H1 (cell line): Measurements from ENCODE around the gene AFAP1L1. TPM values are rescaled to one million over a fixed set of nuclear protein-coding genes. Genes with fewer than 3 reads are reported as not detected.

ENCODE experiments used
- CTCF ChIA-PET: fragments of 300-600 bp; sonication (Branson Sonifier 250); formaldehyde crosslinking; loops from one replicate; lab custom pipeline; 2021; ENCODE audit not compliant: partially characterized antibody; lab: Charles Lee
- POLR2A ChIA-PET: fragments of 300-600 bp; sonication (Branson Sonifier 250); formaldehyde crosslinking; loops from one replicate; lab custom pipeline; 2021; ENCODE audit warnings: inconsistent platforms; ENCODE audit not compliant: partially characterized antibody; lab: Charles Lee
- DNase-seq, 2 experiments: peaks; one replicate each; pipeline versions ENCODE4 v3.0.0 to v3.0.0-alpha.2; 2010 to 2022; ENCODE audit warnings: low spot score in 2 of 2, low read depth in 1 of 2, mixed read lengths in 1 of 2
- FAIRE-seq: peaks from 2 replicates; lab custom pipeline; 2011; peaks lifted over from hg19 to GRCh38; lab: Jason Lieb, UNC
- H2AFZ ChIP-seq: 2 replicates; pipeline ENCODE4 v1.8.1; 2012; ENCODE audit warnings: low read length, inconsistent platforms
- H2AK5ac ChIP-seq: 2 replicates; pipeline ENCODE4 v1.6.1; 2013; ENCODE audit warnings: low read depth, low read length
- H2BK120ac ChIP-seq: replicated peaks from 2 replicates; pipeline ENCODE3; 2013; ENCODE audit warnings: low read depth, low read length, inconsistent platforms
- H2BK12ac ChIP-seq: 2 replicates; pipeline ENCODE4 v1.6.1; 2013; ENCODE audit warnings: low read depth, low read length
- H2BK15ac ChIP-seq: 2 replicates; pipeline ENCODE4 v1.6.1; 2013; ENCODE audit warnings: low read length
- H2BK20ac ChIP-seq: 2 replicates; pipeline ENCODE4 v1.6.1; 2013; ENCODE audit warnings: low read length
- H2BK5ac ChIP-seq: 2 replicates; pipeline ENCODE4 v1.6.1; 2013; ENCODE audit warnings: low read depth, low read length
- H3K14ac ChIP-seq: 2 replicates; pipeline ENCODE4 v1.6.1; 2013; ENCODE audit warnings: inconsistent platforms; ENCODE audit not compliant: insufficient read length
- H3K18ac ChIP-seq: 2 replicates; pipeline ENCODE4 v1.6.1; 2013; ENCODE audit warnings: low read length; ENCODE audit errors: extremely low read depth
- H3K23ac ChIP-seq: 2 replicates; pipeline ENCODE4 v1.6.1; 2013; ENCODE audit warnings: inconsistent platforms; ENCODE audit not compliant: insufficient read length
- H3K23me2 ChIP-seq: 2 replicates; pipeline ENCODE4 v1.6.1; 2013; ENCODE audit warnings: low read depth, low read length
- H3K27ac ChIP-seq: 2 replicates; pipeline ENCODE4 v1.6.1; 2011; ENCODE audit warnings: low read depth, low read length, inconsistent platforms
- H3K27me3 ChIP-seq, 4 experiments: replicated peaks in 1 of 4; 1 replicate in 1 of 4; 2 replicates in 3 of 4; pipeline versions ENCODE4 v1.6.1 to v1.8.1; 2011 to 2013; ENCODE audit warnings: low read length in 3 of 4, mild to moderate bottlenecking in 3 of 4, inconsistent platforms in 2 of 4, mixed read lengths in 2 of 4, moderate library complexity in 1 of 4; ENCODE audit not compliant: control insufficient read depth in 3 of 4, insufficient read depth in 3 of 4; ENCODE audit errors: extremely low read depth in 1 of 4
- H3K36me3 ChIP-seq, 4 experiments: 2 replicates each; pipeline versions ENCODE4 v1.6.1 to v1.8.1; 2011 to 2013; ENCODE audit warnings: mild to moderate bottlenecking in 4 of 4, low read length in 3 of 4, moderate library complexity in 2 of 4, control low read depth in 1 of 4, inconsistent platforms in 1 of 4; ENCODE audit not compliant: insufficient read depth in 4 of 4, control insufficient read depth in 2 of 4
- H3K4ac ChIP-seq: replicated peaks from 2 replicates; pipeline ENCODE3; 2013; ENCODE audit warnings: low read length, low read depth, mixed read lengths, inconsistent platforms; ENCODE audit not compliant: insufficient read length
- H3K4me1 ChIP-seq, 4 experiments: replicated peaks in 1 of 4; 1 replicate in 1 of 4; 2 replicates in 3 of 4; pipeline versions ENCODE4 v1.6.1 to v1.8.1; 2011 to 2013; ENCODE audit warnings: low read length in 3 of 4, inconsistent platforms in 2 of 4, mixed read lengths in 1 of 4; ENCODE audit not compliant: insufficient read depth in 4 of 4, control insufficient read depth in 3 of 4
- H3K4me2 ChIP-seq, 2 experiments: 2 replicates each; pipeline versions ENCODE4 v1.6.1 to v1.8.1; 2011 to 2013; ENCODE audit warnings: low read depth in 2 of 2, low read length in 2 of 2, control low read depth in 1 of 2, inconsistent platforms in 1 of 2, mild to moderate bottlenecking in 1 of 2; ENCODE audit not compliant: insufficient read depth in 1 of 2
- H3K4me3 ChIP-seq, 4 experiments: fragments of 200-600, 300-600 bp in 1 of 4; sonication (generic), shearing (Covaris generic), sonication (Bioruptor Twin) in 1 of 4; 2 replicates each; pipeline versions ENCODE4 v1.5.1 to v1.8.1; 2011 to 2016; ENCODE audit warnings: low read length in 4 of 4, low read depth in 3 of 4, control low read depth in 2 of 4, inconsistent platforms in 2 of 4, mild to moderate bottlenecking in 2 of 4, mixed read lengths in 1 of 4, moderate library complexity in 1 of 4; ENCODE audit not compliant: insufficient read depth in 2 of 4; ENCODE audit errors: extremely low read depth in 1 of 4
- H3K56ac ChIP-seq: replicated peaks from 2 replicates; pipeline ENCODE3; 2013; ENCODE audit warnings: low read depth, mild to moderate bottlenecking, mixed read lengths, low read length, inconsistent platforms; ENCODE audit not compliant: insufficient read length
- H3K79me1 ChIP-seq: 2 replicates; pipeline ENCODE4 v1.6.1; 2013; ENCODE audit warnings: low read depth, low read length, control low read depth
- H3K79me2 ChIP-seq, 2 experiments: 2 replicates each; pipeline versions ENCODE4 v1.6.1 to v1.8.1; 2012 to 2013; ENCODE audit warnings: low read length in 2 of 2, mild to moderate bottlenecking in 2 of 2, inconsistent platforms in 1 of 2; ENCODE audit not compliant: insufficient read depth in 2 of 2, control insufficient read depth in 1 of 2
- H3K9ac ChIP-seq, 4 experiments: replicated peaks in 1 of 4; 1 replicate in 1 of 4; 2 replicates in 3 of 4; pipeline versions ENCODE4 v1.6.1 to v1.8.1; 2011 to 2013; ENCODE audit warnings: low read depth in 3 of 4, low read length in 3 of 4, control low read depth in 2 of 4, mild to moderate bottlenecking in 2 of 4, moderate library complexity in 2 of 4, inconsistent platforms in 1 of 4; ENCODE audit errors: extremely low read depth in 1 of 4
- H3K9me3 ChIP-seq, 2 experiments: 2 replicates each; pipeline versions ENCODE4 v1.6.1 to v1.8.1; 2012 to 2013; ENCODE audit warnings: mild to moderate bottlenecking in 2 of 2, moderate library complexity in 2 of 2, control low read depth in 1 of 2, inconsistent platforms in 1 of 2, low read depth in 1 of 2, low read length in 1 of 2, mixed read lengths in 1 of 2; ENCODE audit not compliant: insufficient read depth in 2 of 2
- H4K20me1 ChIP-seq, 2 experiments: replicated peaks in 1 of 2; 2 replicates each; pipeline versions ENCODE3 to v1.8.1; 2011 to 2013; ENCODE audit warnings: inconsistent platforms in 2 of 2, low read length in 2 of 2, mild to moderate bottlenecking in 1 of 2; ENCODE audit not compliant: insufficient read depth in 2 of 2, control insufficient read depth in 1 of 2
- H4K5ac ChIP-seq: 2 replicates; pipeline ENCODE4 v1.6.1; 2013; ENCODE audit warnings: low read length, low read depth, mixed read lengths, inconsistent platforms; ENCODE audit not compliant: insufficient read length
- H4K8ac ChIP-seq: 2 replicates; pipeline ENCODE4 v1.8.0; 2013; ENCODE audit warnings: mild to moderate bottlenecking, moderate library complexity, low read length, inconsistent platforms; ENCODE audit not compliant: insufficient read depth; ENCODE audit errors: extremely low read depth
- H4K91ac ChIP-seq: replicated peaks from 2 replicates; pipeline ENCODE3; 2013; ENCODE audit warnings: low read length, mixed read lengths, inconsistent platforms; ENCODE audit not compliant: insufficient read length
- EGR1 ChIP-seq: IDR thresholded peaks from 2 replicates; pipeline ENCODE4 v1.6.1; 2011; ENCODE audit warnings: low read depth, low read length, borderline replicate concordance
- EZH2 ChIP-seq: fragments of 200-600 bp; sonication (generic); IDR thresholded peaks from 2 replicates; pipeline ENCODE4 v1.7.1; 2012; ENCODE audit warnings: low read depth, mild to moderate bottlenecking, moderate library complexity, low read length, inconsistent platforms; ENCODE audit not compliant: severe bottlenecking
- FOSL1 ChIP-seq: IDR thresholded peaks from 2 replicates; pipeline ENCODE4 v1.6.1; 2011; ENCODE audit warnings: mild to moderate bottlenecking, low read depth, low read length, moderate library complexity; ENCODE audit not compliant: insufficient read depth
- MAX ChIP-seq: IDR thresholded peaks from 2 replicates; pipeline ENCODE4 v1.6.1; 2012; ENCODE audit warnings: inconsistent platforms
- NRF1 ChIP-seq: IDR thresholded peaks from 2 replicates; pipeline ENCODE4 v1.6.1; 2011; ENCODE audit warnings: mild to moderate bottlenecking, low read depth, low read length, improper control_type of control experiment
- POLR2AphosphoS5 ChIP-seq: IDR thresholded peaks from 2 replicates; pipeline ENCODE4 v1.6.1; 2011; ENCODE audit warnings: low read depth, low read length
- SIRT6 ChIP-seq: IDR thresholded peaks from one replicate; pipeline ENCODE4 v1.7.1; 2012; ENCODE audit warnings: low read length, inconsistent platforms
- TEAD4 ChIP-seq: IDR thresholded peaks from 2 replicates; pipeline ENCODE4 v1.6.1; 2012; ENCODE audit warnings: low read depth, low read length, inconsistent platforms, mixed read lengths
- WGBS, 2 experiments: shearing (Covaris generic) in 1 of 2; methylation state at CpG; one replicate each; pipeline versions ENCODE4 v1.1.6 to v1.1.7; 2013 to 2015; ENCODE audit warnings: low lambda C conversion rate in 2 of 2, mixed read lengths in 2 of 2, inconsistent platforms in 1 of 2, low coverage in 1 of 2, missing lambda C conversion rate in 1 of 2; ENCODE audit not compliant: insufficient replicate concordance in 2 of 2, insufficient coverage in 1 of 2, insufficient read length in 1 of 2; ENCODE audit errors: extremely low coverage in 1 of 2, missing lambda C conversion rate in 1 of 2; 5-methylcytosine and 5-hydroxymethylcytosine counted together
- polyA plus RNA-seq, 7 experiments: library from polyadenylated mRNA; depleted of rRNA in 3 of 7; stranded (reverse) in 5 of 7; unstranded in 2 of 7; fragments of >200 nt in 5 of 7; fragments of 200-250 nt in 2 of 7; gene quantifications; 1 replicate in 5 of 7; 2 replicates in 1 of 7; 4 replicates in 1 of 7; pipeline versions ENCODE4 v1.2.1 to v1.2.3, GENCODE V29; 2011 to 2013; ENCODE audit warnings: missing spikeins in 2 of 7, mixed read lengths in 2 of 7
- total RNA-seq: library from RNA; stranded (reverse); fragmentation: NEBNext Ultra II Directional; extraction: Animal tissue kit (Norgen Biotek cat#: 25700); gene quantifications from 2 replicates; pipeline ENCODE4 v1.2.1, GENCODE V29; 2021

The AFAP1L1 gene
- total and polyA plus RNA-seq, 2 of the 8 experiments (the other 6 are each of a cell fraction or from before 2014, with no cell fraction given), result 0.79 to 4.7 TPM

- H4K8ac ChIP-seq, result no peak overlapping the region
- H4K91ac ChIP-seq, result no peak overlapping the region
- H3K27me3 ChIP-seq, result no peaks in the 10 kb centered on the region
- H2BK12ac ChIP-seq, result no peak overlapping the region
- H2BK5ac ChIP-seq, result no peak overlapping the region
- H3K23ac ChIP-seq, result no peak overlapping the region
- no peak overlapping the region for H2BK120ac ChIP-seq
- H3K23me2 ChIP-seq, result no peaks in the 10 kb centered on the region
- H3K56ac ChIP-seq, result no peak overlapping the region
- no peaks in the 10 kb centered on the region for H3K79me1 ChIP-seq
- H3K18ac ChIP-seq, result no peak overlapping the region
- H2BK20ac ChIP-seq, result no peak overlapping the region
- H3K9me3 ChIP-seq, result no peaks in the 10 kb centered on the region
- H3K4me2 ChIP-seq, result no peak overlapping the region
- FAIRE-seq (no peak), DNase-seq (no peak)
- POLR2A ChIA-PET, result no interaction called here
- no peak overlapping the region for H4K5ac ChIP-seq
- no peaks in the 10 kb centered on the region for H3K36me3 ChIP-seq
- H4K20me1 ChIP-seq, result no peaks in the 10 kb centered on the region
- no peak overlapping the region for H3K14ac ChIP-seq
- H3K9ac ChIP-seq, result no peak overlapping the region
- H2BK15ac ChIP-seq, result no peak overlapping the region
- H3K79me2 ChIP-seq, result no peaks in the 10 kb centered on the region
- CTCF ChIA-PET, result interaction anchor here (0.7 to 10.9 kb wide), 3 partner anchors 12 to 66 kb away, joined by 3 to 99 read pairs (median 88); no protein-coding TSS in a partner anchor
- H2AFZ ChIP-seq, result no peak overlapping the region
- no peak overlapping the region for H3K4ac ChIP-seq
- WGBS, 2 experiments, result 76% methylated on average over 4 of the region's 4 CpGs; no CpG with 5 or more reads in 1 of the 2 experiments
- no peak overlapping the region for H3K27ac ChIP-seq
- TF ChIP-seq EZH2 (no peak), SIRT6 (no peak), NRF1 (no peak), POLR2AphosphoS5 (no peak), MAX (no peak), FOSL1 (no peak), TEAD4 (no peak), EGR1 (no peak)
- H3K4me3 ChIP-seq, result no peak overlapping the region
- H3K4me1 ChIP-seq, result no peaks in the 10 kb centered on the region
- no peak overlapping the region for H2AK5ac ChIP-seq
These were observed 20.1 kb upstream of the AFAP1L1 start for GRCh38 chr5:149251546-149251945.
